GM18505 (cell line): ENCODE results near the gene DRD2.

Experiments used
- ATAC-seq: cut with Tn5 transposase; IDR thresholded peaks from one replicate; pipeline ENCODE4 v1.9.1; 2021; ENCODE audit not compliant: unreplicated experiment
- POLR2A ChIP-seq: IDR thresholded peaks from 4 replicates; pipeline ENCODE4 v1.6.1; 2011; ENCODE audit warnings: borderline replicate concordance; ENCODE audit not compliant: insufficient read depth, insufficient read length; ENCODE audit errors: extremely low read depth

DRD2 gene

DNA sequence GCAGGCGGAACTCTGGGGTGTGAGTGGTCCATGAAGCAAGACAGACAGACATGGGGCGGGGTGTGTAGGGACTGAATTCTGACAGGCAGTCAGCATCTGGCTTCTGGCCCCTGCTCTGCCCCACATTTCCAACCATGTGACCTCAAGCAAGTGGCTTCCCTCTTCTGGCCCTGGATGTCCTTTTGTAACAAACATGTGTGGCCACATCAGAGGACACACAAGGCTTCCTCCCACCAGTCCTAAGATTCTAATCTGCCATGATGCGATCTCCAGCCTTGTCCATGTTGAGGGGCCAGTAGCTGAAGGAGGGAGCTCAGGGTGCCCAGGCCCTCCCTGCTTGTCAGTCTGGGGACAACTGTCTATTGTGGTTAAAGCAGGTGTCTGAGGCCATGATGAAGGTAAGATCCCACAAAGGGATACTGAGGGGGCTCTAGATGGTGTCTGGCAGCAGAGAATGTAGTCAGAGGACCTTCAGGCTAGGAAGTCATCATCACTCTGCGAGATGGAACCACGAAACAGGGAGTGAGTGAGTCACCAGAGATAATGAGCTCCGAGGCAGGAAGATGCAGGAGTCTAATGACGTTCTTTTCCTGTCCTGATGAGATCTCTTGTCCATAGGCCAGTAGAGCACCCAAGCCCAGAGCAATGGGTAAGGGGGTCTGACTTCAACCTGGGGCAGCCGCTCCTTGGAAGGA, 27.4 kb downstream of the DRD2 start:
- ATAC-seq = no peak

DNA sequence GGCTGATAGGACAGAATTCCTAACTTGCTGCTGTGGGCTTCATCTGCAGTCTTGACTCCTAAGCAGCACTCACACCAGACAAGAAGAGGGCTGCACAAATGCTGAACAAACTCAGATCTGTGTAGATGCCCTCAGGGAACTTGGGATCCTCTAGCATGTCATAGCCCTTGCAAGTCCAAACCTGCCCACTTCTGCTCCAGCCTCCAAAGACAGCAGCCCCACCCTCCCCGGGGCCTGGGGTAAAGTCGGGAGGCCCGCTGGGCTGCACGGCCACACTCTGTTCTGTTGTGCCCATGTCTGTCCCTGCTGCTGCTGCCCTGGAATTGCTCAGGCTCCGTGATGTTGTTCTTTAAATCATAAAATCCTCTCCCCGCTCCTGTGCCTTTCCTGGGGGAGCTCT, 28.3 kb downstream of the DRD2 start:
- no peak for TF ChIP-seq POLR2A
- ATAC-seq = no peak

More for the DNA sequence above, 27.4 kb downstream of the DRD2 start:
- no peak for TF ChIP-seq POLR2A

DNA sequence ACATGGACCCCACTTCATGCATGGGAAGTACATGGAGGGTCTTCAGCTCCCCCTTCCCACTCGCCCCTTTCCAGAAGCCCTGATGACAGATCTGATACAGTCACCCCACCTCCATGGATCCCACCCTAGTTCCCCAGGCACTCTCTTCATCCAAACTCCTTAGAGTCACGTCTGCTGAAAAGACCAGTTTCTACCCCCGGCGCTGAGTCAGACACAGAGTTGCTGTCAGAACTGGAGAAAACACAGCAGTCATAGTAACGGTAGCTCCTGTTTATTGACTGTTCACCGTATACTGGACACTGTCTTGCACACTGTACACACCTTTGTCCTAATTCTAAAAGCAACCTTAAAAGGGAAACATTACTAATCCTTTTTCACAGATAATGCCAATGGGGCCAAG, 29.1 kb downstream of the DRD2 start:
- TF ChIP-seq POLR2A = no peak
- no peak for ATAC-seq

DNA sequence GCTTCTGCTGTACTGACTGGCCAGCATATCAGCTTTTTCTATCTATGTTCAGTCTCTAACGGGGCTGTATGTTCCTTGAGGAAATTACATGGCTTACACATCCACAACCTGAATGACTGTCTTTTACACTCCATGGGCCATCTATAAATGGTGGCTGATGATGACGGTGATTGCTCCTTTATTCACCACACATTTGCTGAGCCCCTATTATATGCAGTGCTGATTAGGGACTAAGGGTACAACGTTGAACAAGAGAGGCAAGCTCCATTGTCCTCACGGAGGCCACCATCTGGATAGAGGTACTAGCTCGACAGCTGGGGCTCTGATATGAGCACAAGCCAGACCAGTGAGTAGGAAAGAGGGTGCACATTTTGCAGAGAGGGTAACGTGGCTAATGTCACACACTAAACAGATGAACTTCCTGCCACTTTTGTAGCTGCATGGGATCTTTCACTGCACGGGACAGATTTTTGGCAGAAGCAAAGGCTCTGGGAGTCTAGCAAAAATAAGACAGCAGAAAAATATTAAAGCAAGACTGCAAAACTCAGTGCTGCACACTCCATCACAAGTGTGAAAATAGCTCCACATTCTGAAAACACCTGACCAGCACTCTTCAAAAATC, 30.6 kb downstream of the DRD2 start:
- no peak for ATAC-seq
- no peak for TF ChIP-seq POLR2A

DNA sequence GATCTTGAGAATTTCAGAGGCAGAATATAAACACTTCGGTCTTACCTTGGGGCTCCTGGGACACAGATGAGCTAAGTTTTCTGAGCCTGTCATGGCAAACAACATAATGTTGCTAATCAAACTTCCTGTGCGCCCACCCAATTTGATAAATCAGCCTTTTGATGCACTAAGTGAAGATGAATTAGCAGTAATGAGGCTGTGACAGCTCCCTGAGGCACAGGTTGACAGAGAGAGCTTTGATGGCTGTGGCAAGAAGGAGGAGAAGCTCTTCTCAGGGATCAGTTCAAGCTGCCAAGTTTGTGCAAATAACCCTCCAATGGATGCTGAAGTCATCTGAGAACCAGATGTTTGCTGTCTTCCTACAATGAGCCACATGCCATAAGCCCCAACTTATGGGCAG, 34.4 kb downstream of the DRD2 start:
- no peak for ATAC-seq
- no peak for TF ChIP-seq POLR2A

DNA sequence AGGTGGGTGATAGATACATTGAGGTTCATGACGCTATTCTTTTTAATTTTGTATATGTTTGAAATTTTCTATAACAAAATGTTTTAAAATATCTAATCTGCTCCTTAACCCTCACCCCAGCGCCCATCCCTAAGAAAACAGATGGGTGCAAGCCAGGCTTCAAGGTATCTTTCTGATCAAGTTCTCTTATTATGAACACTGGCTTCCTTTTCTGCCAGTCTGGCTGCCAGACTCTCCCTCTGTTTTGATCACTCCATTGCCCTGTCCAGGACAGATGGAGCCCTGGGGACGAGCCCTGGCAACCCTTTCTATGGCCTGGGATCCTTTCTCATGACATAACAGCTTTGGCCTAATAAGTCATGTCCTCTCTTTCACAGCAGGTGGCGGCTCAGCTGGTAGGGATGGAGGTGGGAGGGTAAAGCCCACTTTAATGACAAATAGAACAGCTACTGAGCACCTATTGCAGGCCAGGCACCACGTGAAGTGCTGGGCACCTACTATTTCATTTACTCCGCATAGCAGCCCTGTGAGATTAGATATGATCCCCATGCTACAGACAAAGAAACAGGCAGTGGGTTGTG, 38.4 kb downstream of the DRD2 start:
- TF ChIP-seq POLR2A = no peak
- ATAC-seq = no peak

DNA sequence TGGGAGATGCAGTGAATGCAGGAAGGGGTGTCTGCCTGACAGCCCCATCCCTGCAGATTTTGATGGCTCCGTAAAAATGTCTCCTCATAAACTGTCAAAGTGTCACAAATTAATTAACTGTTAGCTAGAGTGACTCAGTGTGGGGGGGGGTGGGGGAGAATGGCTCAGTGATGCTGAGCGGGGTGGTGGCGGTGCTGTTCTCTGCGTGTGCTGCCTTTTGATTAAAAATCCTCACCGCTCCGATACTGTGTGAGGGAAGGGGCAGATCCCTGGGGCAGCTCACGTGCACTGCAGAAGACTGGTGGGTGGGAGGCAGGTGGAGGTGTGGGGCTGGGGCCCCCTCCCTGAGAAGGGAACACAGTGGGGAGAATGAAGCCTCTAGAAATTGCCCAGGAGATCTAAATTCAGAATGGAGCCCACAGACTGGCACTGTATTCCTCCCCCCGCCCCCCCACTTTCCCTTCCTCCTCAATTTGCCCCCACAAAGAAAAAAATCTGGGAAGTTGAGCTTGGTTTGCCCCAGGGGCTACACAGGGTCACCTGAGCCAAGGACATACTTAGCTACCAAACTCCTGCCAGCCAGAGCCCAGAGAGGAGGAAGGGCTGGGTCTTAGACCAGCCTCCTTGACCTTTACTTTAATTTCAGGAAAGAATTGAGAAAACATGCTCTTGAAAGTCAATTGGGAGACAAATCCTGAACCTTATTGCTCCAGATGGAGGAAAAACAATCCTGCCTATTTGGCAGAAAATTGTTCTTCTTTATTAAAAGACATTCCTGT, 39.8 kb downstream of the DRD2 start:
- ATAC-seq = no peak
- TF ChIP-seq POLR2A = no peak

DNA sequence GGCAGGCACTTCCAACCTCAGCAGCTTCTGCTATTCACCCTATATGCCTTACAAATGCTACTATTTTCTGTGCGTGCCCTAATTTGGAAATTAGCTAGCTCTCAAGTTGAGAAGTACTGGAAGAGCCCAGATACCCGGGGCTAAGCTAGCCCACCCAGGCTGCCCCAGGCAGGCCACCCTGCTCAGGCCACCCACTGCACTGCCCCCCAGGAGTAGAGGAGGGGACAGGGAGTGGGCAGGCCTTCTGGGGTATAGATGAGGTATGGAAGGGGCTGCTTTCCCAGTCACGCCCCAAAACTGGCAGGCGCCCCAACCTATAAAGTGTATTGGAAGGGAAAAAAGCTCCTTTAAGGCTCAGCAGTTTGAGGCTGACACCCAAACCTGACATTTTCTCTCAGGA, 43.5 kb downstream of the DRD2 start:
- no peak for TF ChIP-seq POLR2A
- ATAC-seq = no peak

DNA sequence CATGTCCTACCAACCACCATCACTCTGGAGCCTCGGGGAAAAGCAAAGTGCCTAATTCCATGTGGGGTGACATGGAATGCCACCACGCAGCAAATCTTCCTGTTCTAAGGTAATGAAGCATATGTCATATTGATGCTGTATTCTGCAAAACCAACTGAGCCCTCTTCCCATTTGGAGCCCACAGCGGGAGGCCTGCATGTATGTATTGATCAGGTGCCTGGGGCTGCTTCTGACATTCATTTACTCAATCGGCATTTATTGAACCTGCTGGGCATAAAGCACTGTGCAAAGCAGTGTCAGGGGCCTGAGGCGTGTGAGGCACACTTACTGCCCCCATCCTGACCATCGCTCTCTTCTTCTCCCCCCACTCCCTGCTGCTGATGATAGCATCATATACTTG, 48.5 kb downstream of the DRD2 start:
- no peak for TF ChIP-seq POLR2A
- no peak for ATAC-seq

DNA sequence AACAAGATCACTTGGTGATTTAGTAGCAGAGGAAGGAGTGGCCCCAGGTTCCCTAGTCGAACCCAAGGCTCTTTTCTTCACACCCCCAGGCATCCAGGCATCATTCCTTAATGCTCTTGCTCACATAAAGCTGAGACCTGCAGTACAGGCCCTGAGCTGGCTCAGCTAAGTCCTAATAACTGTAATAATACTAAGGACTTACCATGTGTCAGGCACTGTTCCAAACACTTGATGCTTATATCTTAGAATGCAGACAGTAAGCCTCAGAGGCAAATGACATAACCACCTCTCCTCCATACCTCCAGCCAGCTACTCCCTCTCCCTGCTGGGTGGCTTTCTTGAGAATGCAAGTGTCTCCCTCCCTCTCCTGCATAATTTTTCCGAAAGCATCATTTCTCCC, 54.4 kb downstream of the DRD2 start:
- no peak for ATAC-seq
- TF ChIP-seq POLR2A = no peak

DNA sequence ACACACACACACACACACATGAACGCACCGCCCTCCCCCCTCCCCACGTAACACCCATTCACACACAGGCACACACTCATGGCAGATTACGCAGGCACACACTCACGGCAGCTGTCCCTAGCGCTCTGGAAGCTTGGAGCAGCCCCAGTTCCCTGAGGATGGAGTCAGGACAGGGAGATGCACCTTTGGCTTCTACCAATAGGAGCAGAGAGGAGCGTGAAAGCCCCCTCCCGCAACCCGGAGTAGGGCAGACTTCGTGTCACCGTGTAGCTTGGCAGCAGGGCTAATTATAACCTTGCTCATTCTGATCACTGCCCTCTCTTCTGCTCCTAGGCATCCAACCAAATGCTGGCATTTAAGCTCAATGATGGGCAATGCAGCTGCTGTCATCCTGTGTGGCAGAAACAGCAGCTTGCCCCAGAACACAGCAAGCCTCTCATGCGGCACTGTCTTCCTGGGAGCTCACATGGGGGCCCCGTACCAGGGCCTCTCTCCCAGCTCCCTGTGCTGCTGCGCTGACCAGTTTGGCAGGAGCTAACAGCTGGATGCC, 55.7 kb downstream of the DRD2 start:
- no peak for ATAC-seq
- TF ChIP-seq POLR2A = no peak

DNA sequence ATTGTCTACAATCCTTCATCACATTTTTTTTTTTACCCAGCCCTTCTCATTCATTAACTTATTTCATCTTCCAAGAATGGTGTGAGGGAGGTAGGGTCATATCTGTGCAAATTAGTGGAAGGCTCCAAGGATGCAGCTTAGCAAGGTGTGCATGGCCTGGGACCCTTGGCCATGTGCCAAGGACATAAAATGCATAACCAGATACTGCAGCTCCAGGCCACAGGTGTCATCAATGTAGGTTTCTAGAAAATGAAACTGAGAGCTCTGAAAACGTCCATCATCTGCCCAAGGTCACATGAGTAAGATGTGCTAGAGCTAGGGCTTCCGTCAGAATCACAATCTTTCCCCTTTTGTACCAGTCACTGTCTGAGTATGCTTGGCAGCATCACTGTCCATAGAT, 57.8 kb downstream of the DRD2 start:
- ATAC-seq = no peak
- no peak for TF ChIP-seq POLR2A

DNA sequence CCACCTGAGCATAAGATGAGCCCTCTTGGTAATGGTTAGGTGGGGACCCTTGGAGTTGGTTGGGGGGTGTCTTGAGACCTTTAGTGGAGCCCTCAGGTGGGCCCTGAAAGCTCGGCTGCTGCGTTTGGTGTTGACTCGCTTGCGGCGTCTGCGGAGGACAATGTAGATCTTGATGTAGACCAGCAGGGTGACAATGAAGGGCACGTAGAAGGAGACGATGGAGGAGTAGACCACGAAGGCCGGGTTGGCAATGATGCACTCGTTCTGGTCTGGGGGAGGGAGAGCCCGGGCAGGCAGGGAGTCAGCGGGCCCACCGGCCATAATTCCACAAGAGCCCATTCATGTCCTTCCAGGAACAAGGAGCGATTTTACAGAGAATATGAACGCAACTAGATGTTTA, 59.9 kb downstream of the DRD2 start:
- TF ChIP-seq POLR2A = no peak
- no peak for ATAC-seq
